Embryonic facial prominence (tissue), 1 donor: ENCODE measurements around the gene RAD51B.
"Not testable (repeated sequence)": the region's sequence is repeated elsewhere in the genome, so short reads cannot be mapped to it uniquely, and the experiment has no call there.

ENCODE experiments used
- DNase-seq: peaks from one replicate; pipeline ENCODE4 v3.0.0-alpha.2; 2016; ENCODE audit errors: extremely low spot score

Gene RAD51B

GRCh38 chr14:68297039-68297438, 477.5 kb downstream of the RAD51B start:
- DNase-seq = no peak

GRCh38 chr14:68297876-68298468, 478.4 kb downstream of the RAD51B start:
- DNase-seq = no peak

- DNase-seq = no peak
Measured at GRCh38 chr14:68300608-68301007, 481.0 kb downstream of the RAD51B start.

GRCh38 chr14:68301219-68301618, 481.6 kb downstream of the RAD51B start:
- no peak for DNase-seq

- DNase-seq = not testable (repeated sequence)
Measured at GRCh38 chr14:68302938-68303337, 483.4 kb downstream of the RAD51B start.

GRCh38 chr14:68305738-68306137, 486.2 kb downstream of the RAD51B start:
- no peak for DNase-seq

GRCh38 chr14:68306265-68306933, 486.8 kb downstream of the RAD51B start:
- no peak for DNase-seq

GRCh38 chr14:68306934-68307789, 487.6 kb downstream of the RAD51B start:
- DNase-seq = peak; percentile 47

- DNase-seq = peak; percentile 78
Measured at GRCh38 chr14:68307790-68308168, 488.2 kb downstream of the RAD51B start.

- DNase-seq = no peak
Measured at GRCh38 chr14:68308726-68309520, 489.3 kb downstream of the RAD51B start.

GRCh38 chr14:68309616-68310015, 490.0 kb downstream of the RAD51B start:
- DNase-seq = no peak

- DNase-seq = no peak
Measured at GRCh38 chr14:68312300-68312699, 492.7 kb downstream of the RAD51B start.

- no peak for DNase-seq
Measured at GRCh38 chr14:68312884-68313610, 493.5 kb downstream of the RAD51B start.

GRCh38 chr14:68314642-68315041, 495.1 kb downstream of the RAD51B start:
- DNase-seq = no peak

GRCh38 chr14:68315081-68315480, 495.5 kb downstream of the RAD51B start:
- no peak for DNase-seq

GRCh38 chr14:68316078-68316868, 496.7 kb downstream of the RAD51B start:
- no peak for DNase-seq

- DNase-seq = no peak
Measured at GRCh38 chr14:68317239-68317638, 497.7 kb downstream of the RAD51B start.

- DNase-seq = no peak
Measured at GRCh38 chr14:68318828-68319227, 499.2 kb downstream of the RAD51B start.

GRCh38 chr14:68320495-68320894, 500.9 kb downstream of the RAD51B start:
- DNase-seq = no peak

- DNase-seq = no peak
Measured at GRCh38 chr14:68322940-68323620, 503.5 kb downstream of the RAD51B start.
